Activated CD4-positive, alpha-beta memory T cell treated with anti-CD3 and anti-CD28 coated beads for 36 hours (primary cell): ENCODE data around the gene KCNN4. TPM values are rescaled to one million over a fixed set of nuclear protein-coding genes. Genes with fewer than 3 reads are reported as not detected.

Experiments used
- CTCF ChIA-PET: fragments of 350-600 bp; sonication (Branson Sonifier 250); formaldehyde crosslinking; loops from one replicate; lab custom pipeline; 2021; ENCODE audit warnings: antibody characterized with exemption, inconsistent platforms; lab: Charles Lee
- POLR2A ChIA-PET: fragments of 350-600 bp; sonication (Branson Sonifier 250); formaldehyde crosslinking; loops from one replicate; lab custom pipeline; 2021; ENCODE audit warnings: antibody characterized with exemption; lab: Charles Lee
- DNase-seq: peaks from one replicate; pipeline ENCODE4 v3.0.0-alpha.2; 2020
- H3K27ac Mint-ChIP-seq: one replicate; pipeline ENCODE4 v1.8.0; 2021; ENCODE audit warnings: mixed read lengths
- H3K27me3 Mint-ChIP-seq: one replicate; pipeline ENCODE4 v1.8.0; 2021; ENCODE audit warnings: mixed read lengths
- H3K36me3 Mint-ChIP-seq: one replicate; pipeline ENCODE4 v1.8.0; 2021; ENCODE audit warnings: mixed read lengths
- H3K4me1 Mint-ChIP-seq: one replicate; pipeline ENCODE4 v1.8.0; 2021; ENCODE audit warnings: low read depth, mixed read lengths
- H3K4me3 Mint-ChIP-seq: one replicate; pipeline ENCODE4 v1.8.0; 2021; ENCODE audit warnings: mild to moderate bottlenecking, mixed read lengths
- H3K9me3 Mint-ChIP-seq: one replicate; pipeline ENCODE4 v1.8.0; 2021; ENCODE audit warnings: mixed read lengths
- intact Hi-C: fragments of 100-400 bp; cut with micrococcal nuclease; formaldehyde crosslinking; loops from one replicate; pipeline ENCODE4 v1.15.1; 2023
- total RNA-seq, 2 experiments: library from RNA; stranded (reverse); gene quantifications; one replicate each; pipeline ENCODE4 v1.2.3, GENCODE V29; 2021

KCNN4 gene
- total RNA-seq, 2 experiments from 2014 or later = 120 to 130 TPM

GRCh38 chr19:43760941-43761340 lies 19.8 kb downstream of the KCNN4 start:
- ChIA-PET CTCF (no interaction called here), POLR2A (interaction anchor here (3.3 kb wide), 1 partner anchor 20 kb away, joined by 14 read pairs; the partner anchor contains the start of gene KCNN4)
- Mint-ChIP-seq H3K4me3 (no peak overlapping the region), H3K36me3 (peaks cover 24% of the 10 kb centered on the region), H3K4me1 (peaks cover 69% of the 10 kb centered on the region), H3K9me3 (no peaks in the 10 kb centered on the region), H3K27ac (no peak overlapping the region), H3K27me3 (peaks cover 1% of the 10 kb centered on the region)
- intact Hi-C loops = no loop called here
- no peak for DNase-seq

- POLR2A ChIA-PET = no interaction called here
Observed at GRCh38 chr19:43759515-43759914, 21.3 kb downstream of the KCNN4 start.

GRCh38 chr19:43755256-43755801 lies 25.4 kb downstream of the KCNN4 start:
- Mint-ChIP-seq H3K27ac (peak overlapping the region; percentile 99), H3K27me3 (no peaks in the 10 kb centered on the region), H3K36me3 (peaks cover 37% of the 10 kb centered on the region), H3K9me3 (no peaks in the 10 kb centered on the region), H3K4me3 (peak overlapping the region; percentile 95), H3K4me1 (peaks cover 58% of the 10 kb centered on the region)
- CTCF ChIA-PET = interaction anchor here (1.0 to 7.8 kb wide), 4 partner anchors 10 to 189 kb away, joined by 3 to 108 read pairs (median 16); no protein-coding TSS in a partner anchor
- POLR2A ChIA-PET = interaction anchor here (0.7 to 7.0 kb wide), 5 partner anchors 10 to 87 kb away, joined by 3 to 182 read pairs (median 4); partner anchors contain the start of gene KCNN4
- peak; percentile 89 for DNase-seq
- intact Hi-C loops = loop anchor here (10.0 kb wide), 1 partner anchor 989 kb away; the partner anchor contains the start of gene BCL3

More at GRCh38 chr19:43759515-43759914, 21.3 kb downstream of the KCNN4 start:
- Mint-ChIP-seq H3K27me3 (no peaks in the 10 kb centered on the region), H3K27ac (peak overlapping the region; percentile 14), H3K4me1 (peaks cover 57% of the 10 kb centered on the region), H3K9me3 (no peaks in the 10 kb centered on the region), H3K36me3 (peaks cover 27% of the 10 kb centered on the region), H3K4me3 (no peak overlapping the region)
- CTCF ChIA-PET = interaction anchor here (1.3 kb wide), 1 partner anchor 11 kb away, joined by 4 read pairs; no protein-coding TSS in a partner anchor
- no peak for DNase-seq
- intact Hi-C loops = loop anchor here (10.0 kb wide), 1 partner anchor 985 kb away; the partner anchor contains the start of gene BCL3

- intact Hi-C loops = loop anchor here (1.0 to 10.0 kb wide), 7 partner anchors 11 to 990 kb away; partner anchors contain the start of genes BCL3 and ETHE1
- ChIA-PET POLR2A (interaction anchor here (1.2 to 7.0 kb wide), 6 partner anchors 10 to 86 kb away, joined by 3 to 182 read pairs (median 6); partner anchors contain the start of gene KCNN4), CTCF (interaction anchor here (1.0 to 7.8 kb wide), 4 partner anchors 10 to 188 kb away, joined by 3 to 108 read pairs (median 16); no protein-coding TSS in a partner anchor)
- peak within 1 kb of the TSS; percentile 99 for H3K27ac Mint-ChIP-seq
- peaks cover 63% of the 10 kb centered on the region for H3K4me1 Mint-ChIP-seq
- H3K9me3 Mint-ChIP-seq = no peaks in the 10 kb centered on the region
- peak within 1 kb of the TSS; percentile 95 for H3K4me3 Mint-ChIP-seq
- H3K27me3 Mint-ChIP-seq = no peaks in the 10 kb centered on the region
- peak; percentile 99 for DNase-seq
- H3K36me3 Mint-ChIP-seq = peaks cover 42% of the 10 kb centered on the region
Observed at GRCh38 chr19:43754503-43755255, 26.1 kb downstream of the KCNN4 start, which contains the start of gene SMG9. SMG9 (minus strand) TSS chr19:43754962; CDS start chr19:43750741, 4,221 bp downstream.

GRCh38 chr19:43754253-43754502 lies 26.6 kb downstream of the KCNN4 start:
- no peaks in the 10 kb centered on the region for H3K9me3 Mint-ChIP-seq
- H3K4me1 Mint-ChIP-seq = peaks cover 58% of the 10 kb centered on the region
- H3K27me3 Mint-ChIP-seq = no peaks in the 10 kb centered on the region
- intact Hi-C loops = loop anchor here (1.0 to 10.0 kb wide), 7 partner anchors 11 to 991 kb away; partner anchors contain the start of genes BCL3 and ETHE1
- H3K36me3 Mint-ChIP-seq = peaks cover 43% of the 10 kb centered on the region
- H3K4me3 Mint-ChIP-seq = peak overlapping the region; percentile 95
- H3K27ac Mint-ChIP-seq = peak overlapping the region; percentile 99
- ChIA-PET POLR2A (interaction anchor here (0.6 to 7.0 kb wide), 8 partner anchors 9 to 465 kb away, joined by 3 to 182 read pairs (median 4); partner anchors contain the start of gene KCNN4), CTCF (interaction anchor here (1.0 to 7.8 kb wide), 5 partner anchors 9 to 188 kb away, joined by 3 to 108 read pairs (median 14); partner anchors contain the start of gene KCNN4)
- no peak for DNase-seq

- Mint-ChIP-seq H3K36me3 (peaks cover 55% of the 10 kb centered on the region), H3K27ac (peak overlapping the region; percentile 99), H3K4me1 (peaks cover 61% of the 10 kb centered on the region), H3K4me3 (peak overlapping the region; percentile 95), H3K27me3 (no peaks in the 10 kb centered on the region), H3K9me3 (no peaks in the 10 kb centered on the region)
- DNase-seq = peak; percentile 25
- CTCF ChIA-PET = interaction anchor here (0.6 to 7.8 kb wide), 11 partner anchors 7 to 158 kb away, joined by 3 to 108 read pairs (median 5); partner anchors contain the start of gene KCNN4
- intact Hi-C loops = loop anchor here (5.0 to 10.0 kb wide), 2 partner anchors 225 to 992 kb away; partner anchors contain the start of genes BCL3 and ETHE1
- POLR2A ChIA-PET = interaction anchor here (0.6 to 7.0 kb wide), 4 partner anchors 13 to 32 kb away, joined by 4 to 182 read pairs (median 44); partner anchors contain the start of gene KCNN4
Observed at GRCh38 chr19:43752287-43752875, 28.4 kb downstream of the KCNN4 start.

- intact Hi-C loops = loop anchor here (5.0 to 10.0 kb wide), 2 partner anchors 224 to 993 kb away; partner anchors contain the start of genes BCL3 and ETHE1
- Mint-ChIP-seq H3K36me3 (peaks cover 56% of the 10 kb centered on the region), H3K4me3 (peak overlapping the region; percentile 44), H3K9me3 (no peaks in the 10 kb centered on the region), H3K27me3 (no peaks in the 10 kb centered on the region), H3K4me1 (peaks cover 56% of the 10 kb centered on the region), H3K27ac (peak overlapping the region; percentile 99)
- DNase-seq = no peak
- ChIA-PET POLR2A (interaction anchor here (2.1 to 7.0 kb wide), 3 partner anchors 14 to 27 kb away, joined by 5 to 182 read pairs (median 82); partner anchors contain the start of gene KCNN4), CTCF (interaction anchor here (0.9 to 7.8 kb wide), 8 partner anchors 11 to 157 kb away, joined by 3 to 108 read pairs (median 7); partner anchors contain the start of gene KCNN4)
Observed at GRCh38 chr19:43751466-43752220, 29.1 kb downstream of the KCNN4 start.

- CTCF ChIA-PET = interaction anchor here (1.1 kb wide), 2 partner anchors 15 to 28 kb away, joined by 3 to 6 read pairs; no protein-coding TSS in a partner anchor
- H3K4me3 Mint-ChIP-seq = no peak overlapping the region
- no peak for DNase-seq
- no peaks in the 10 kb centered on the region for H3K27me3 Mint-ChIP-seq
- H3K27ac Mint-ChIP-seq = peak overlapping the region; percentile 67
- H3K9me3 Mint-ChIP-seq = no peaks in the 10 kb centered on the region
- intact Hi-C loops = loop anchor here (5.0 to 10.0 kb wide), 2 partner anchors 223 to 995 kb away; partner anchors contain the start of genes BCL3 and ETHE1
- POLR2A ChIA-PET = no interaction called here
- H3K4me1 Mint-ChIP-seq = peaks cover 59% of the 10 kb centered on the region
- H3K36me3 Mint-ChIP-seq = peaks cover 55% of the 10 kb centered on the region
Observed at GRCh38 chr19:43749898-43750297, 30.9 kb downstream of the KCNN4 start.

- Mint-ChIP-seq H3K27ac (peak overlapping the region; percentile 88), H3K4me3 (no peak overlapping the region), H3K9me3 (no peaks in the 10 kb centered on the region), H3K36me3 (peaks cover 56% of the 10 kb centered on the region), H3K4me1 (peaks cover 59% of the 10 kb centered on the region), H3K27me3 (no peaks in the 10 kb centered on the region)
- intact Hi-C loops = no loop called here
- ChIA-PET CTCF (interaction anchor here (1.1 kb wide), 2 partner anchors 16 to 29 kb away, joined by 3 to 6 read pairs; no protein-coding TSS in a partner anchor), POLR2A (no interaction called here)
- DNase-seq = no peak
Observed at GRCh38 chr19:43749152-43749551, 31.6 kb downstream of the KCNN4 start.

GRCh38 chr19:43748685-43749084 lies 32.1 kb downstream of the KCNN4 start:
- POLR2A ChIA-PET = no interaction called here
- intact Hi-C loops = no loop called here
- no peak for DNase-seq
- Mint-ChIP-seq H3K4me1 (peaks cover 56% of the 10 kb centered on the region), H3K36me3 (peaks cover 61% of the 10 kb centered on the region), H3K27me3 (no peaks in the 10 kb centered on the region), H3K9me3 (no peaks in the 10 kb centered on the region), H3K4me3 (no peak overlapping the region), H3K27ac (peak overlapping the region; percentile 88)
- CTCF ChIA-PET = interaction anchor here (0.9 kb wide), 1 partner anchor 11 kb away, joined by 4 read pairs; no protein-coding TSS in a partner anchor
